Activated naive CD8-positive, alpha-beta T cell treated with anti-CD3 and anti-CD28 coated beads, Interleukin-2, amount 50 U/mL, for 24 hours (primary cell): ENCODE measurements around the gene STX4.

Experiments used
- ATAC-seq: fragments of 150-1000 bp; cut with Tn5 transposase; one replicate; pipeline ENCODE4 v1.10.0; 2021
- DNase-seq: peaks from one replicate; pipeline ENCODE4 v3.0.0; 2021
- H3K27ac Mint-ChIP-seq: one replicate; pipeline ENCODE4 v1.8.0; 2021; ENCODE audit warnings: mild to moderate bottlenecking, mixed read lengths
- H3K27me3 Mint-ChIP-seq: one replicate; pipeline ENCODE4 v1.8.0; 2021; ENCODE audit warnings: mixed read lengths
- H3K36me3 Mint-ChIP-seq: one replicate; pipeline ENCODE4 v1.8.0; 2021; ENCODE audit warnings: low read depth, mixed read lengths
- H3K4me1 Mint-ChIP-seq: one replicate; pipeline ENCODE4 v1.8.0; 2021; ENCODE audit warnings: mixed read lengths
- H3K4me3 Mint-ChIP-seq: one replicate; pipeline ENCODE4 v1.8.0; 2021; ENCODE audit warnings: mild to moderate bottlenecking, moderate library complexity, mixed read lengths
- H3K9me3 Mint-ChIP-seq: one replicate; pipeline ENCODE4 v1.8.0; 2021; ENCODE audit warnings: mixed read lengths

Gene STX4

GRCh38 chr16:31032736-31033708 lies at the start of gene STX4:
Gene STX4, plus strand, starts transcription at chr16:31033558. Its CDS starts 248 bp downstream, at chr16:31033806.
- Mint-ChIP-seq H3K36me3 (peaks cover 3% of the 10 kb centered on the region), H3K27me3 (no peaks in the 10 kb centered on the region)
- peak; percentile 83 for ATAC-seq

GRCh38 chr16:30983898-30984610 lies 49.3 kb upstream of the STX4 start:
- Mint-ChIP-seq H3K27me3 (no peaks in the 10 kb centered on the region), H3K36me3 (peaks cover 6% of the 10 kb centered on the region), H3K4me3 (no peak overlapping the region), H3K9me3 (no peaks in the 10 kb centered on the region), H3K4me1 (no peaks in the 10 kb centered on the region), H3K27ac (no peak overlapping the region)
- no peak for DNase-seq
- ATAC-seq, result no peak

More at GRCh38 chr16:31032736-31033708, at the start of gene STX4:
- H3K4me3 Mint-ChIP-seq, result peak within 1 kb of the TSS; percentile 90
- DNase-seq, result peak; percentile 99
- no peaks in the 10 kb centered on the region for H3K9me3 Mint-ChIP-seq
- peaks cover 19% of the 10 kb centered on the region for H3K4me1 Mint-ChIP-seq
- peak within 1 kb of the TSS; percentile 92 for H3K27ac Mint-ChIP-seq

GRCh38 chr16:30984669-30985400 lies 48.5 kb upstream of the STX4 start, which contains the start of gene HSD3B7:
Gene HSD3B7, plus strand, starts transcription at chr16:30985207. Its CDS starts 452 bp downstream, at chr16:30985659.
- DNase-seq, result peak; percentile 91
- no peaks in the 10 kb centered on the region for H3K4me1 Mint-ChIP-seq
- no peak within 1 kb of the TSS for H3K4me3 Mint-ChIP-seq
- no peaks in the 10 kb centered on the region for H3K27me3 Mint-ChIP-seq
- no peaks in the 10 kb centered on the region for H3K9me3 Mint-ChIP-seq
- H3K27ac Mint-ChIP-seq, result no peak within 1 kb of the TSS
- H3K36me3 Mint-ChIP-seq, result peaks cover 6% of the 10 kb centered on the region
- peak; percentile 65 for ATAC-seq

GRCh38 chr16:30985401-30986128 lies 47.8 kb upstream of the STX4 start:
- no peak for ATAC-seq
- Mint-ChIP-seq H3K4me3 (no peak overlapping the region), H3K27ac (no peak overlapping the region), H3K4me1 (no peaks in the 10 kb centered on the region), H3K36me3 (peaks cover 4% of the 10 kb centered on the region), H3K27me3 (no peaks in the 10 kb centered on the region), H3K9me3 (no peaks in the 10 kb centered on the region)
- DNase-seq, result no peak

- Mint-ChIP-seq H3K4me1 (no peaks in the 10 kb centered on the region), H3K9me3 (no peaks in the 10 kb centered on the region), H3K4me3 (no peak overlapping the region), H3K27me3 (no peaks in the 10 kb centered on the region), H3K27ac (no peak overlapping the region), H3K36me3 (peaks cover 4% of the 10 kb centered on the region)
- no peak for DNase-seq
- ATAC-seq, result no peak
Observed at GRCh38 chr16:30986129-30986991, 47.0 kb upstream of the STX4 start.

GRCh38 chr16:30987581-30988190 lies 45.7 kb upstream of the STX4 start:
- H3K9me3 Mint-ChIP-seq, result no peaks in the 10 kb centered on the region
- H3K4me3 Mint-ChIP-seq, result no peak overlapping the region
- H3K27me3 Mint-ChIP-seq, result peaks cover under 1% of the 10 kb centered on the region
- no peak overlapping the region for H3K27ac Mint-ChIP-seq
- H3K4me1 Mint-ChIP-seq, result peaks cover under 1% of the 10 kb centered on the region
- DNase-seq, result no peak
- H3K36me3 Mint-ChIP-seq, result peaks cover 3% of the 10 kb centered on the region
- no peak for ATAC-seq

- H3K36me3 Mint-ChIP-seq, result peaks cover 3% of the 10 kb centered on the region
- no peak for DNase-seq
- no peaks in the 10 kb centered on the region for H3K9me3 Mint-ChIP-seq
Observed at GRCh38 chr16:30989469-30990047, 43.8 kb upstream of the STX4 start.

GRCh38 chr16:30990105-30990504 lies 43.3 kb upstream of the STX4 start:
- Mint-ChIP-seq H3K4me1 (peaks cover 11% of the 10 kb centered on the region), H3K9me3 (no peaks in the 10 kb centered on the region), H3K4me3 (no peak overlapping the region), H3K27ac (no peak overlapping the region), H3K27me3 (peaks cover 3% of the 10 kb centered on the region), H3K36me3 (peaks cover 3% of the 10 kb centered on the region)
- no peak for ATAC-seq
- DNase-seq, result no peak

More at GRCh38 chr16:30989469-30990047, 43.8 kb upstream of the STX4 start:
- no peak for ATAC-seq
- H3K4me1 Mint-ChIP-seq, result peaks cover 6% of the 10 kb centered on the region
- no peak overlapping the region for H3K4me3 Mint-ChIP-seq
- H3K27me3 Mint-ChIP-seq, result peaks cover 2% of the 10 kb centered on the region
- H3K27ac Mint-ChIP-seq, result no peak overlapping the region

- Mint-ChIP-seq H3K27ac (no peak overlapping the region), H3K9me3 (no peaks in the 10 kb centered on the region), H3K27me3 (peaks cover 3% of the 10 kb centered on the region), H3K4me3 (no peak overlapping the region), H3K36me3 (peaks cover 3% of the 10 kb centered on the region), H3K4me1 (peaks cover 12% of the 10 kb centered on the region)
- no peak for DNase-seq
- no peak for ATAC-seq
Observed at GRCh38 chr16:30991052-30991451, 42.3 kb upstream of the STX4 start.

GRCh38 chr16:30992276-30992780 lies 41.0 kb upstream of the STX4 start:
- Mint-ChIP-seq H3K36me3 (no peaks in the 10 kb centered on the region), H3K9me3 (no peaks in the 10 kb centered on the region), H3K27me3 (peaks cover 3% of the 10 kb centered on the region), H3K4me3 (no peak overlapping the region), H3K4me1 (peaks cover 20% of the 10 kb centered on the region), H3K27ac (no peak overlapping the region)
- no peak for DNase-seq
- ATAC-seq, result no peak

GRCh38 chr16:30992931-30993816 lies 40.2 kb upstream of the STX4 start:
- Mint-ChIP-seq H3K4me3 (no peak overlapping the region), H3K4me1 (peaks cover 20% of the 10 kb centered on the region), H3K27me3 (peaks cover 3% of the 10 kb centered on the region), H3K9me3 (no peaks in the 10 kb centered on the region), H3K36me3 (no peaks in the 10 kb centered on the region), H3K27ac (no peak overlapping the region)
- DNase-seq, result no peak
- no peak for ATAC-seq

- peak overlapping the region; percentile 61 for H3K27ac Mint-ChIP-seq
- H3K9me3 Mint-ChIP-seq, result no peaks in the 10 kb centered on the region
- H3K36me3 Mint-ChIP-seq, result no peaks in the 10 kb centered on the region
- no peak for DNase-seq
- peaks cover 20% of the 10 kb centered on the region for H3K4me1 Mint-ChIP-seq
- peak overlapping the region; percentile 76 for H3K4me3 Mint-ChIP-seq
- ATAC-seq, result no peak
- H3K27me3 Mint-ChIP-seq, result peaks cover 3% of the 10 kb centered on the region
Observed at GRCh38 chr16:30995927-30996323, 37.4 kb upstream of the STX4 start.
